Type B pancreatic cell (in vitro differentiated cells): Measurements from ENCODE around the gene ARHGEF37. TPM values are rescaled to one million over a fixed set of nuclear protein-coding genes. Genes with fewer than 3 reads are reported as not detected.

Experiments used
- DNase-seq: peaks from one replicate; pipeline ENCODE4 v3.0.0; 2021; ENCODE audit warnings: mixed read lengths; ENCODE audit not compliant: unreplicated experiment; ENCODE audit errors: extremely low spot score
- H3K27ac Mint-ChIP-seq: 2 replicates; pipeline ENCODE4 v1.8.0; 2021; ENCODE audit warnings: mild to moderate bottlenecking, mixed read lengths
- H3K27me3 Mint-ChIP-seq: 2 replicates; pipeline ENCODE4 v1.8.0; 2021; ENCODE audit warnings: mixed read lengths
- H3K36me3 Mint-ChIP-seq: 2 replicates; pipeline ENCODE4 v1.8.0; 2021; ENCODE audit warnings: mixed read lengths
- H3K4me1 Mint-ChIP-seq: one replicate; pipeline ENCODE4 v1.8.0; 2021; ENCODE audit warnings: mixed read lengths; ENCODE audit not compliant: unreplicated experiment
- H3K4me3 Mint-ChIP-seq: 2 replicates; pipeline ENCODE4 v1.8.0; 2021; ENCODE audit warnings: mild to moderate bottlenecking, mixed read lengths
- H3K9me3 Mint-ChIP-seq: 2 replicates; pipeline ENCODE4 v1.8.0; 2021; ENCODE audit warnings: mixed read lengths
- total RNA-seq: library from RNA; stranded (reverse); gene quantifications from 2 replicates; pipeline ENCODE4 v1.2.1, GENCODE V29; 2021; ENCODE audit warnings: low replicate concordance
- TF ChIP-seq, protein P1 (sequence below): fragments of 200-600 bp; sonication (generic); conservative IDR thresholded peaks from 2 replicates; pipeline ENCODE4 v1.5.0; 2021; ENCODE audit warnings: antibody characterized with exemption, mild to moderate bottlenecking

ARHGEF37 gene
- total RNA-seq, 1 donor from 2014 or later: 7.1 TPM

DNA sequence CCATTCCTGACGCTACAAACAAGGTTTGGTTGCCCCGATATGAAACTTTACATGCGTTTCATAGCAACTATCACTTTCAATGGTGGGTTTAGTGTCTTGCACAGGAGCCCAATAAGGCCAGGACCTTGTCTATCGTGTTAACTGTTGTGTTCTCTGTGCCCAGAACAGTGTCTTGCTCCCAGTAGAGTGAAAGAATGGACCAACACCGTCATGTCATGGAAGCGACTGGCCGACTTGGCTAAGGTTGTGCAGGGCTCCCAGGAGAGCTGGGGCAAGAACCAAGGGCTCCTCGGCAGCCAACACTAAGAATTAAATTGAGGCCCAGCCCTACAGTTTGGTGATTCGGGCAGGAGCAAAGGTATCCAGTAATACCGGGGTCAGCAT, 498 bp upstream of the ARHGEF37 start:
- DNase-seq: no peak
- no peaks in the 10 kb centered on the region for H3K36me3 Mint-ChIP-seq
- H3K27ac Mint-ChIP-seq: peak overlapping the region; percentile 82
- peaks cover 7% of the 10 kb centered on the region for H3K27me3 Mint-ChIP-seq
- H3K4me3 Mint-ChIP-seq: peak overlapping the region; percentile 83
- H3K9me3 Mint-ChIP-seq: no peaks in the 10 kb centered on the region
- peaks cover 21% of the 10 kb centered on the region for H3K4me1 Mint-ChIP-seq
- TF ChIP-seq, protein P1, sequence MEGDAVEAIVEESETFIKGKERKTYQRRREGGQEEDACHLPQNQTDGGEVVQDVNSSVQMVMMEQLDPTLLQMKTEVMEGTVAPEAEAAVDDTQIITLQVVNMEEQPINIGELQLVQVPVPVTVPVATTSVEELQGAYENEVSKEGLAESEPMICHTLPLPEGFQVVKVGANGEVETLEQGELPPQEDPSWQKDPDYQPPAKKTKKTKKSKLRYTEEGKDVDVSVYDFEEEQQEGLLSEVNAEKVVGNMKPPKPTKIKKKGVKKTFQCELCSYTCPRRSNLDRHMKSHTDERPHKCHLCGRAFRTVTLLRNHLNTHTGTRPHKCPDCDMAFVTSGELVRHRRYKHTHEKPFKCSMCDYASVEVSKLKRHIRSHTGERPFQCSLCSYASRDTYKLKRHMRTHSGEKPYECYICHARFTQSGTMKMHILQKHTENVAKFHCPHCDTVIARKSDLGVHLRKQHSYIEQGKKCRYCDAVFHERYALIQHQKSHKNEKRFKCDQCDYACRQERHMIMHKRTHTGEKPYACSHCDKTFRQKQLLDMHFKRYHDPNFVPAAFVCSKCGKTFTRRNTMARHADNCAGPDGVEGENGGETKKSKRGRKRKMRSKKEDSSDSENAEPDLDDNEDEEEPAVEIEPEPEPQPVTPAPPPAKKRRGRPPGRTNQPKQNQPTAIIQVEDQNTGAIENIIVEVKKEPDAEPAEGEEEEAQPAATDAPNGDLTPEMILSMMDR: no peak

DNA sequence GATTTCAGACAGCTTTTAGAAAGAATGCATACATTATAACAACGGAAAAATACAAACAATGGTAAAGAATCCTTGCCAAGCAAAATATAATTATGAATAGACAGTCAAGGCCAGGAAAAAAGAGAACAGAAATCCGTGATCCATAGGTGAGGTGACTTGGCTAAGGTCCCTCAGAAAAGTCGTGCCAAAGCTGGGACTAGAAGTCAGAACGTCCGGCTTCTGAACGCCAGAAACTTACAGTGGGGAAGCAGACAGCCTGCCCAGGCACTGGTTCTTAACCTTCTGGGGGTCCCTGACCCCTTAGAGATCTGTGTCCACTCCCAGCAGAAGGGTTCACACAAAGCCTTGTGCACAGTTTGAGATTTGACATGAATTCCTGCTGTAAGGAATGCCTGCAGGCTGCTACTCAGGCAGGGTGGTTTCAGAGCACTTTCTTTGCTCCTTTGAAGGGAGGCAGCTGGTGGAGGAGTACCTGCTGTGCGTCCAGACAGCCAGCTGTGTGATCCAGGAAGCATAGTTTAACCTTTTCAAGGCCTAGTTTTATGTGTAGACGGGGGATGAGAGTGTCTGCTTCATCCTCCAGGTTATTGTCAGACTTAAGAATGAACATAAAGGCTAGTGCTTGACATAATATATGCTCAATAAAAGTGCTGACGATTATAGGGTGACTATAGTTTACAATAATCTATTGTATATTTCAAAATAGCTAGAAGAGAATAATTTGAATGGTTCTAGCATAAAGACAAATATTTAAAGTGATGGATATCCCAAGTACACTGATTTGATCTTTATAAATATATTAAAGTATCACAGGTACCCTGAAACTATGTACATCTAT, 852 bp downstream of the ARHGEF37 start:
- H3K9me3 Mint-ChIP-seq: peaks cover 5% of the 10 kb centered on the region
- peaks cover 7% of the 10 kb centered on the region for H3K27me3 Mint-ChIP-seq
- peaks cover 27% of the 10 kb centered on the region for H3K4me1 Mint-ChIP-seq
- H3K4me3 Mint-ChIP-seq: peak overlapping the region; percentile 82
- TF ChIP-seq, protein P1: no peak
- DNase-seq: no peak
- peak overlapping the region; percentile 81 for H3K27ac Mint-ChIP-seq
- H3K36me3 Mint-ChIP-seq: peaks cover 4% of the 10 kb centered on the region

DNA sequence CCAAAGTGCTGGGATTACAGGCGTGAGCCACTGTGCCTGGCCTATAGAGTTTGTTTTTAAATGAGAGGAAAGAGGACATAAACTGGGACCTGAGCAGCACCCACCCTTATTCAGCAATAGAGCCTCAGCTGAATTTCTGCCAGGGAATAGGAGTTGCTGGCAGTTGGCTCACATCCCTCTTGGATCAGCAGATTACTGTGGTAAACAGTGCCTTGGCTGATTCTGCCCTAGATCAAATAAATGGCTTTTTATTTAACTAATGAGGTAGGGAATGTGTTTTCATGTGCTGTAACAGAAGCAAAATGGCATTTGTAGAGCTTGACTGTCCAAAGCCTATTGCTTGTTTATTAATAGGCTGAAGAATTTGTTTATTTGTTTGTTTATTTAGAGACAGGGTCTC, 2.1 kb downstream of the ARHGEF37 start:
- no peak for DNase-seq
- TF ChIP-seq, protein P1: no peak
- Mint-ChIP-seq H3K4me1 (peaks cover 28% of the 10 kb centered on the region), H3K36me3 (peaks cover 4% of the 10 kb centered on the region), H3K27me3 (peaks cover 7% of the 10 kb centered on the region), H3K27ac (peak overlapping the region; percentile 21), H3K4me3 (peak overlapping the region; percentile 41), H3K9me3 (peaks cover 5% of the 10 kb centered on the region)

DNA sequence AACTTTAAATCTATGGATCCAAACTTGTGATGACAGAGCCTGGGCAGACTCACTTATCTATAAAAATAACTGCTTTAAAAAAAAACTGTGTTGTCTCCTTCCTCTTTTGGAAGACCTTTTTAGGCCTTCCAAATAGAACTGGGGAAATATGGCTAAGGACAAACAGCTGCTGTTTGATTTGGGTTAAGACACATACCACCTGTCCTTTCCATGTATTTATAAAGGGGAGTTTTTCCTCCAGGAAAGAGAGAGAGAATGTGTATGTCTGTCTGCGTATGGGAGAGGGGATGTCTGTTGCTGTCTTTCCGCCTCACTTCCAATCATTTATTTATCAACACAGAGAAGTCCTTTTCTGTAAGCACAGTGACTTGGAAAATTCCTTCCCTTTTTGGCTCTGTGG, 2.8 kb downstream of the ARHGEF37 start:
- Mint-ChIP-seq H3K27ac (peak overlapping the region; percentile 18), H3K4me1 (peaks cover 23% of the 10 kb centered on the region), H3K9me3 (peaks cover 5% of the 10 kb centered on the region), H3K27me3 (peaks cover 7% of the 10 kb centered on the region), H3K4me3 (no peak overlapping the region), H3K36me3 (peaks cover 4% of the 10 kb centered on the region)
- no peak for DNase-seq
- TF ChIP-seq, protein P1: no peak

DNA sequence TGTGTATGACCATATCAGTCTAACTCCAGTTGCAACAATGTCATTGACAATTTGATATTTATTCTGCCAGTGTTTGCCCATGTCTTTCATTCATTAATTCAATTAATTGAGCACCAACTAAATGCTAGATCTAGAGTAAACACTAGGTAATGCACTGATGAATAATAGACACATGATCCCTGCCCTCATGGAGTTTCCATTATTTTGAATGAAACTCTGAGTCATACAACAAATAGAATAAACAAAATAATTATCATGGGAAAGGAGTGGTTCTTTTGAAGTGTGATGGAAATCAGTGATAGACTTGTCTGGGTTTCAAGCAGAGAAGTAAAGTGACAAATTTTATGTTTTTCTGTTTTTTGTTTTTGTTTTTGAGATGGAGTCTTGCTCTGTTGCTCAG, 4.6 kb downstream of the ARHGEF37 start:
- TF ChIP-seq, protein P1: no peak
- peak overlapping the region; percentile 93 for H3K27ac Mint-ChIP-seq
- H3K36me3 Mint-ChIP-seq: peaks cover 4% of the 10 kb centered on the region
- no peak for DNase-seq
- no peak overlapping the region for H3K4me3 Mint-ChIP-seq
- peaks cover 5% of the 10 kb centered on the region for H3K9me3 Mint-ChIP-seq
- peaks cover 16% of the 10 kb centered on the region for H3K4me1 Mint-ChIP-seq
- H3K27me3 Mint-ChIP-seq: no peaks in the 10 kb centered on the region
